ENCODE data around the gene FOXP3.

FOXP3 gene

GRCh38 chrX:49272421-49272820, 7.9 kb upstream of the FOXP3 start:
- DNase-seq, result no peak

- no peak for DNase-seq
Observed at GRCh38 chrX:49271341-49271740, 6.8 kb upstream of the FOXP3 start.

GRCh38 chrX:49270249-49270921, 5.9 kb upstream of the FOXP3 start:
- no peak for DNase-seq

GRCh38 chrX:49269767-49270248, 5.3 kb upstream of the FOXP3 start, which contains the start of gene PPP1R3F:
TSS of gene PPP1R3F (plus strand) at chrX:49269793. CDS start at chrX:49269870, 77 bp downstream.
- no peak for DNase-seq

- DNase-seq, result peak; percentile 98
Observed at GRCh38 chrX:49269010-49269766, 4.7 kb upstream of the FOXP3 start.

- no peak for DNase-seq
Observed at GRCh38 chrX:49268702-49269009, 4.1 kb upstream of the FOXP3 start.

GRCh38 chrX:49266523-49267445, 2.3 kb upstream of the FOXP3 start:
- DNase-seq, result no peak

- DNase-seq, result no peak
Observed at GRCh38 chrX:49263631-49264030, 879 bp downstream of the FOXP3 start.

GRCh38 chrX:49262603-49263002, 1.9 kb downstream of the FOXP3 start:
- DNase-seq, result no peak

- DNase-seq, result no peak
Observed at GRCh38 chrX:49260221-49260985, 4.1 kb downstream of the FOXP3 start.

GRCh38 chrX:49258749-49259124, 5.8 kb downstream of the FOXP3 start:
- DNase-seq, result no peak

GRCh38 chrX:49257846-49258748, 6.4 kb downstream of the FOXP3 start:
- no peak for DNase-seq

- DNase-seq, result no peak
Observed at GRCh38 chrX:49257074-49257790, 7.3 kb downstream of the FOXP3 start.

GRCh38 chrX:49256268-49256995, 8.1 kb downstream of the FOXP3 start:
- no peak for DNase-seq

GRCh38 chrX:49254639-49255038, 9.9 kb downstream of the FOXP3 start:
- DNase-seq, result no peak

- no peak for DNase-seq
Observed at GRCh38 chrX:49251325-49251724, 13.2 kb downstream of the FOXP3 start.

- no peak for DNase-seq
Observed at GRCh38 chrX:49250578-49250977, 13.9 kb downstream of the FOXP3 start.

- DNase-seq, result no peak
Observed at GRCh38 chrX:49250066-49250465, 14.4 kb downstream of the FOXP3 start.

GRCh38 chrX:49249616-49250015, 14.9 kb downstream of the FOXP3 start:
- no peak for DNase-seq

- no peak for DNase-seq
Observed at GRCh38 chrX:49249071-49249470, 15.4 kb downstream of the FOXP3 start.

All from hematopoietic multipotent progenitor cell treated with erythropoietin and hydrocortisone succinate and interleukin-3 and kit ligand, for 6 days (in vitro differentiated cells).